ENCODE data around the gene ADD1. TPM values are rescaled to one million over a fixed set of nuclear protein-coding genes. Genes with fewer than 3 reads are reported as not detected.

Gene ADD1
- total RNA-seq, 1 experiment from 2014 or later = 163 TPM

DNA sequence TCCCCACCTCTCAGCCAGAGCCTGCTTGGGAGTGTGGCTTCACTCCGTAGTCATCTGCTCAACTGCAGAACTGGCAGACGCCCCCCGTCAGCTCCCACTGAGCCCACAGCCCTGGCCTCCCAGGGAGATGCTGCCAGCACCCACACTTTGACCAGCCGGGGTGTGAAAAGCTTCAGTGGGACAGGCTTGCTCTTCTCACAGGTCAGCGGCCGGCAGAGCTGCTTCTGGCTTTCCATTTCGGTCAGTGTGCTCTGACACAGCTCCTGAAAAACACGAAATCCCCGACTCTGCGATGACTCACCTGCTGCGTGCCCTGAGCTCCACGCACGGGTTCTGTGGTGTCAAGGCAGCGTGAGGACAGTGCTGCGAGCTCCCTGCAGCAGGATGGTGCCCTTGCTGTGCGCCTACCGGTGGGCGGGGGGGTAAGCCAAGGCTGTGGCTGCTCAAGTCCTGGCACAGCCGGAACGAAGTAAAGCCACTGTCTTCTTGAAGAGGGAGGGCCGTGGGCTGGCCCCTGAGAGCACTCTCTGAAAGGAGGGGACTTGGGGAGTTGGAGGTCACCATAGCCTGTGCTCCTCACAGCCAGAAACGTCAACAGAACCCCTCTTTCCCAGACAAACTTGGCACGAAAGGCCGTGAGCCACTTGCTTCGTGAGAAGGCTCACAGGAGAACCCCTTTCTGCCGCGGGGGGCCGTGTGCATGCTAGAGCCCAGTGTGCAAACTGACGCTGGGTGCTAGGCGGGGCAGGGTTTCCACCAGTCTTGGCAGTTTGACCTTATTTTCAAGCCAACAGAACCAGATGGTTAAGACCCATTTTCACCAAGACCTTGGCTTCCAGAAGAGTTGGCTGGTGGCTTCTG is 96.0 kb downstream of the ADD1 start:
- Histone ChIP-seq H2BK15ac (ENCODE audit: low read depth, low read length) (no peak overlapping the region), H3K56ac (ENCODE audit: insufficient read length, low read depth, low read length) (no peak overlapping the region), H4K5ac (ENCODE audit: insufficient read length, low read depth, low read length) (no peak overlapping the region), H3K79me2 (ENCODE audit: insufficient read depth, low read length) (no peaks in the 10 kb centered on the region; the same call in 1 of the 2 replicates), H3K14ac (ENCODE audit: insufficient read depth, low read length) (no peak overlapping the region), H4K20me1 (ENCODE audit: control insufficient read depth, insufficient read depth, insufficient read length) (no peaks in the 10 kb centered on the region), H3K23me2 (ENCODE audit: insufficient read length, low read depth, low read length, poor library complexity, severe bottlenecking) (peaks cover 3% of the 10 kb centered on the region), H2AFZ (ENCODE audit: low read length) (no peak overlapping the region), H2BK12ac (ENCODE audit: insufficient read length, low read depth, low read length) (no peak overlapping the region), H2BK20ac (ENCODE audit: low read depth, low read length, poor library complexity, severe bottlenecking) (no peak overlapping the region), H4K8ac (replicated peaks; ENCODE audit: insufficient read length, low read depth, low read length) (no peak overlapping the region), H3K18ac (ENCODE audit: insufficient read length, low read depth, low read length) (no peak overlapping the region), H2AK5ac (ENCODE audit: insufficient read length, low read length) (no peak overlapping the region), H3K27ac (ENCODE audit: insufficient read length, low read depth, low read length) (no peak overlapping the region), H3K9me3 (ENCODE audit: control insufficient read depth, low read depth, low read length) (no peaks in the 10 kb centered on the region), H3K9ac (ENCODE audit: extremely low read depth, insufficient read length, low read length) (no peak overlapping the region), H3K23ac (ENCODE audit: insufficient read length, low read depth, low read length) (no peak overlapping the region), H2BK5ac (ENCODE audit: insufficient read length, low read length) (no peak overlapping the region), H3K27me3 (ENCODE audit: insufficient read depth, low read length) (no peaks in the 10 kb centered on the region), H3K4me1 (ENCODE audit: insufficient read depth, low read length) (no peaks in the 10 kb centered on the region), H4K91ac (ENCODE audit: insufficient read length, low read depth, low read length) (no peak overlapping the region), H3T11ph (ENCODE audit: low read length) (no peak overlapping the region), H3K4ac (ENCODE audit: low read depth, low read length) (no peak overlapping the region), H3K4me2 (ENCODE audit: insufficient read depth, insufficient read length, low read length) (no peak overlapping the region), H3K79me1 (ENCODE audit: insufficient read depth, low read depth, low read length, poor library complexity, severe bottlenecking) (no peaks in the 10 kb centered on the region), H2BK120ac (ENCODE audit: low read depth, low read length, poor library complexity, severe bottlenecking) (no peak overlapping the region)
- Mint-ChIP-seq H3K27ac (peak overlapping the region in 1 of 3 experiments; percentile 77; a peak in 2 of 7 replicates), H3K9me3 (no peaks in the 10 kb centered on the region), H3K36me3 (ENCODE audit: insufficient read depth in 1 of 3, low read depth in 3 of 3) (peaks cover 49 to 83% (median 80%) of the 10 kb centered on the region in 3 experiments; a peak in 6 of 7 replicates), H3K4me1 (peaks cover 24 to 25% of the 10 kb centered on the region in 2 experiments), H3K27me3 (ENCODE audit: low read depth) (no peaks in the 10 kb centered on the region), H3K4me3 (no peak overlapping the region)
- no CpG with 5 or more reads among the region's 30 CpGs for WGBS (ENCODE audit: extremely low coverage, insufficient read length, low lambda C conversion rate)
- TF ChIP-seq, protein P1, sequence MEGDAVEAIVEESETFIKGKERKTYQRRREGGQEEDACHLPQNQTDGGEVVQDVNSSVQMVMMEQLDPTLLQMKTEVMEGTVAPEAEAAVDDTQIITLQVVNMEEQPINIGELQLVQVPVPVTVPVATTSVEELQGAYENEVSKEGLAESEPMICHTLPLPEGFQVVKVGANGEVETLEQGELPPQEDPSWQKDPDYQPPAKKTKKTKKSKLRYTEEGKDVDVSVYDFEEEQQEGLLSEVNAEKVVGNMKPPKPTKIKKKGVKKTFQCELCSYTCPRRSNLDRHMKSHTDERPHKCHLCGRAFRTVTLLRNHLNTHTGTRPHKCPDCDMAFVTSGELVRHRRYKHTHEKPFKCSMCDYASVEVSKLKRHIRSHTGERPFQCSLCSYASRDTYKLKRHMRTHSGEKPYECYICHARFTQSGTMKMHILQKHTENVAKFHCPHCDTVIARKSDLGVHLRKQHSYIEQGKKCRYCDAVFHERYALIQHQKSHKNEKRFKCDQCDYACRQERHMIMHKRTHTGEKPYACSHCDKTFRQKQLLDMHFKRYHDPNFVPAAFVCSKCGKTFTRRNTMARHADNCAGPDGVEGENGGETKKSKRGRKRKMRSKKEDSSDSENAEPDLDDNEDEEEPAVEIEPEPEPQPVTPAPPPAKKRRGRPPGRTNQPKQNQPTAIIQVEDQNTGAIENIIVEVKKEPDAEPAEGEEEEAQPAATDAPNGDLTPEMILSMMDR (conservative IDR thresholded peaks at IDR 0.05) = no peak
- no peak for DNase-seq
